Measurements from ENCODE around the gene VGF. TPM values are rescaled to one million over a fixed set of nuclear protein-coding genes. Genes with fewer than 3 reads are reported as not detected.
A peak's percentile ranks its signal among the peaks of the same experiment; 100 is the strongest.

VGF gene
- total RNA-seq, 2 experiments from 2014 or later = 1.5 TPM; not detected in 1

- no peaks in the 10 kb centered on the region for H4K20me1 ChIP-seq (ENCODE audit: insufficient read depth, low read length)
- CTCF ChIA-PET (ENCODE audit: unreplicated experiment) = no interaction called here
- no peak for TF ChIP-seq EZH2phosphoT487 (IDR thresholded peaks at IDR 0.05; ENCODE audit: borderline replicate concordance, low read depth, low read length)
- TF ChIP-seq CTCF (conservative IDR thresholded peaks at IDR 0.05; ENCODE audit: low read length) = no peak
- no TSS peak for BruUV-seq (replicated peaks)
- H3K4me1 ChIP-seq (ENCODE audit: insufficient read depth, low read length, poor library complexity, severe bottlenecking) = peaks cover 25% of the 10 kb centered on the region
- DNase-seq (ENCODE audit: low spot score) = no peak
- no peak overlapping the region for H3K4me3 ChIP-seq (ENCODE audit: low read depth, low read length, poor library complexity, severe bottlenecking)
- no peak overlapping the region for H3K27ac ChIP-seq (ENCODE audit: low read depth, low read length, poor library complexity, severe bottlenecking)
- no peak overlapping the region for H3K4me2 ChIP-seq (ENCODE audit: low read length)
- H2AFZ ChIP-seq (ENCODE audit: low read length) = no peak overlapping the region
- no peaks in the 10 kb centered on the region for H3K36me3 ChIP-seq (ENCODE audit: insufficient read depth, low read length)
- no peaks in the 10 kb centered on the region for H3K9me2 ChIP-seq (ENCODE audit: insufficient read depth, low read length)
- no peaks in the 10 kb centered on the region for H3K79me2 ChIP-seq (ENCODE audit: insufficient read depth, low read depth, low read length)
- intact Hi-C loops (cut with micrococcal nuclease; ENCODE audit: unreplicated experiment) = no loop called here
- POLR2A ChIA-PET = no interaction called here
- no peaks in the 10 kb centered on the region for H3K9me3 ChIP-seq (ENCODE audit: low read length)
Observed at GRCh38 chr7:101166909-101167644, 1.7 kb upstream of the VGF start.

- DNase-seq (ENCODE audit: low spot score) = no peak
- BruUV-seq (replicated peaks) = no TSS peak
- no peaks in the 10 kb centered on the region for H3K36me3 ChIP-seq (ENCODE audit: insufficient read depth, low read length)
- no peak overlapping the region for H3K27ac ChIP-seq (ENCODE audit: low read depth, low read length, poor library complexity, severe bottlenecking)
- no peaks in the 10 kb centered on the region for H4K20me1 ChIP-seq (ENCODE audit: insufficient read depth, low read length)
- peaks cover 21% of the 10 kb centered on the region for H3K4me1 ChIP-seq (ENCODE audit: insufficient read depth, low read length, poor library complexity, severe bottlenecking)
- no peak overlapping the region for H3K4me3 ChIP-seq (ENCODE audit: low read depth, low read length, poor library complexity, severe bottlenecking)
- H3K9me2 ChIP-seq (ENCODE audit: insufficient read depth, low read length) = no peaks in the 10 kb centered on the region
- ChIA-PET POLR2A (no interaction called here), CTCF (ENCODE audit: unreplicated experiment) (no interaction called here)
- no peak overlapping the region for H2AFZ ChIP-seq (ENCODE audit: low read length)
- TF ChIP-seq CTCF (conservative IDR thresholded peaks at IDR 0.05; ENCODE audit: low read length) (no peak), EZH2phosphoT487 (IDR thresholded peaks at IDR 0.05; ENCODE audit: borderline replicate concordance, low read depth, low read length) (no peak)
- intact Hi-C loops (cut with micrococcal nuclease; ENCODE audit: unreplicated experiment) = no loop called here
- H3K9me3 ChIP-seq (ENCODE audit: low read length) = no peaks in the 10 kb centered on the region
- H3K4me2 ChIP-seq (ENCODE audit: low read length) = no peak overlapping the region
- no peaks in the 10 kb centered on the region for H3K79me2 ChIP-seq (ENCODE audit: insufficient read depth, low read depth, low read length)
Observed at GRCh38 chr7:101166648-101166908, 1.2 kb upstream of the VGF start.

- no peaks in the 10 kb centered on the region for H3K9me2 ChIP-seq (ENCODE audit: insufficient read depth, low read length)
- H3K4me3 ChIP-seq (ENCODE audit: low read depth, low read length, poor library complexity, severe bottlenecking) = no peak overlapping the region
- H2AFZ ChIP-seq (ENCODE audit: low read length) = no peak overlapping the region
- H3K4me2 ChIP-seq (ENCODE audit: low read length) = peak overlapping the region; percentile 11; the same call in 1 of the 2 replicates
- CTCF ChIA-PET (ENCODE audit: unreplicated experiment) = no interaction called here
- no peaks in the 10 kb centered on the region for H3K79me2 ChIP-seq (ENCODE audit: insufficient read depth, low read depth, low read length)
- POLR2A ChIA-PET = interaction anchor here (0.6 kb wide), 1 partner anchor 10 kb away, joined by 3 read pairs; no protein-coding TSS in a partner anchor
- intact Hi-C loops (cut with micrococcal nuclease; ENCODE audit: unreplicated experiment) = no loop called here
- H3K9me3 ChIP-seq (ENCODE audit: low read length) = no peaks in the 10 kb centered on the region
- H3K4me1 ChIP-seq (ENCODE audit: insufficient read depth, low read length, poor library complexity, severe bottlenecking) = peaks cover 16% of the 10 kb centered on the region
- no peaks in the 10 kb centered on the region for H4K20me1 ChIP-seq (ENCODE audit: insufficient read depth, low read length)
- DNase-seq (ENCODE audit: low spot score) = no peak
- BruUV-seq (replicated peaks) = no TSS peak
- H3K36me3 ChIP-seq (ENCODE audit: insufficient read depth, low read length) = no peaks in the 10 kb centered on the region
- no peak for TF ChIP-seq CTCF (conservative IDR thresholded peaks at IDR 0.05; ENCODE audit: low read length)
- TF ChIP-seq EZH2phosphoT487 (IDR thresholded peaks at IDR 0.05; ENCODE audit: borderline replicate concordance, low read depth, low read length) = no peak
- no peak overlapping the region for H3K27ac ChIP-seq (ENCODE audit: low read depth, low read length, poor library complexity, severe bottlenecking)
Observed at GRCh38 chr7:101165958-101166647, 734 bp upstream of the VGF start.

Data from OCI-LY7 (cell line).